Testis (tissue), 3 donors: Measurements from ENCODE around the gene ITGB8. TPM values are rescaled to one million over a fixed set of nuclear protein-coding genes. Genes with fewer than 3 reads are reported as not detected.

Experiments
- DNase-seq: peaks from one replicate; pipeline ENCODE4 v3.0.0-alpha.2; 2019
- H3K27ac ChIP-seq, 2 donors: fragments of 200-600 bp; sonication (generic); one replicate each; pipeline ENCODE4 v1.5.1; 2019
- H3K27me3 ChIP-seq: fragments of 200-600 bp; sonication (generic); one replicate; pipeline ENCODE4 v1.5.1; 2019
- H3K36me3 ChIP-seq: fragments of 200-600 bp; sonication (generic); one replicate; pipeline ENCODE4 v1.5.1; 2017; ENCODE audit warnings: low read depth; ENCODE audit errors: missing control alignments
- H3K4me1 ChIP-seq: fragments of 200-600 bp; sonication (generic); one replicate; pipeline ENCODE4 v1.5.1; 2019
- H3K4me3 ChIP-seq, 2 donors: fragments of 200-600 bp; sonication (generic); one replicate each; pipeline ENCODE4 v1.5.1; 2017 to 2019
- H3K9me3 ChIP-seq: fragments of 200-600 bp; sonication (generic); one replicate; pipeline ENCODE4 v1.5.1; 2017
- CTCF ChIP-seq, 3 experiments: fragments of 450-650 bp in 2 of 3; fragments of 200-600 bp in 1 of 3; sonication (generic) in 1 of 3; IDR thresholded peaks; one replicate each; pipeline ENCODE4 v1.5.1; 2016 to 2019; ENCODE audit warnings: antibody characterized with exemption in 3 of 3, mild to moderate bottlenecking in 2 of 3, moderate library complexity in 1 of 3
- POLR2A ChIP-seq: fragments of 450-650 bp; IDR thresholded peaks from one replicate; pipeline ENCODE4 v1.6.1; 2017; ENCODE audit warnings: antibody characterized with exemption, mild to moderate bottlenecking, moderate library complexity
- WGBS, 2 donors: methylation state at CpG; one replicate each; pipeline ENCODE4 v1.1.5; 2018; 5-methylcytosine and 5-hydroxymethylcytosine counted together
- intact Hi-C: fragments of 100-400 bp; cut with DNase I; formaldehyde crosslinking; loops from one replicate; pipeline ENCODE4 v1.15.1; 2023; ENCODE audit warnings: low total_unique reads
- polyA plus RNA-seq: library from polyadenylated mRNA; stranded (reverse); fragments of 350-450 nt; fragmentation: Illumina TruSeq; extraction: RNeasy Lipid Tissue Mini Kit (QIAGEN cat#74804); gene quantifications from one replicate; pipeline ENCODE4 v1.2.3, GENCODE V29; 2014; ENCODE audit warnings: low read depth, low replicate concordance; ENCODE audit not compliant: insufficient read depth
- small RNA-seq, 2 donors: library from RNA; depleted of rRNA; stranded (forward); fragments of <200 nt; gene quantifications; one replicate each; pipeline ENCODE3, GENCODE V24; 2016
- total RNA-seq, 2 donors: library from RNA; depleted of rRNA; stranded (reverse); fragments of >200 nt; gene quantifications; one replicate each; pipeline ENCODE4 v1.2.3, GENCODE V29; 2016

Gene ITGB8
- total and polyA plus RNA-seq, 3 donors from 2014 or later: 9.5 to 111 (median 104) TPM

DNA sequence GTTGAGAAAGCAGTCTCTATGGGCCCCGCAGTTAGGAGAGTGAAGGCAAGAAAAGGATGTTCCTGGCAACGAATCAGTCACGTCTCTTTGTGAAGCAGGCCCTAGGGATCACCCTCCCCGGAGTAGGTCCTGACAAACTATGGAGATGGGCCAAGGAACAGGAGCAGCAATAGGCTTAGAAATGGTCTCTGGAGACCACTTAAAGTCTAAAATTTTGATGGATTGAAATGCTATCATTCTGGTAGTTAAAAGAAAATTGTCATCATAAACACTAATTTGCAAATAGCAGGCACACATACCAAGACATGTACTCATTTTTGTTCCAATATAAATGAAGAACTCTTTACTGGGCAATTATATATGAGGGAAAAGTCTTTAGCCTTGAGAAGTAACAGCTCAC is 123.5 kb downstream of the ITGB8 start:
- Histone ChIP-seq H3K36me3 (no peaks in the 10 kb centered on the region), H3K4me3 (no peak overlapping the region), H3K27me3 (no peaks in the 10 kb centered on the region), H3K27ac (no peak overlapping the region), H3K4me1 (no peaks in the 10 kb centered on the region), H3K9me3 (no peaks in the 10 kb centered on the region)
- no peak for TF ChIP-seq CTCF (IDR thresholded peaks at IDR 0.05)
- 80% methylated on average over 4 of the region's 4 CpGs; no CpG with 5 or more reads in 1 of the 2 donors for WGBS, 2 donors
- intact Hi-C loops: no loop called here
- DNase-seq: no peak

DNA sequence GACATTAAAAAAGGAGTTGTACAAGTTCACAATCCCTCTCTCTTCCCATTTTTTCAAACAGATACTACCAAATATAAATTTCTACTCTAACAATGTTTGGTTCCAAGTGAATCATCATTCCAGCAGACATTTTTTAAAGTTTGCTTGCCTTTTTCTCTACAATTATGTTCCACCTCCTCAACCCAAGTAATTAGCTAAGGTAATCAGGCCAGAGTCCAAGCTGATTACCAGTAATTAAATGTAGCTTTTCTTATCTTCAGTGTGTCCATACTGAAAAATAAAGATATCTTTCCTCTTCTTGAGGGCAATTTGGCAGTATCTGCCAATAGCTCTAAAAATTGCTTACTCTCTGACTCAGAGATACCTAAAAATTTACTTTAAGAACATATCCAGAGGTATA is 126.0 kb downstream of the ITGB8 start:
- Histone ChIP-seq H3K4me1 (no peaks in the 10 kb centered on the region), H3K36me3 (no peaks in the 10 kb centered on the region), H3K4me3 (no peak overlapping the region), H3K27ac (no peak overlapping the region), H3K9me3 (no peaks in the 10 kb centered on the region), H3K27me3 (no peaks in the 10 kb centered on the region)
- no peak for TF ChIP-seq CTCF (IDR thresholded peaks at IDR 0.05)
- no peak for TF ChIP-seq POLR2A
- intact Hi-C loops: no loop called here
- no peak for DNase-seq

DNA sequence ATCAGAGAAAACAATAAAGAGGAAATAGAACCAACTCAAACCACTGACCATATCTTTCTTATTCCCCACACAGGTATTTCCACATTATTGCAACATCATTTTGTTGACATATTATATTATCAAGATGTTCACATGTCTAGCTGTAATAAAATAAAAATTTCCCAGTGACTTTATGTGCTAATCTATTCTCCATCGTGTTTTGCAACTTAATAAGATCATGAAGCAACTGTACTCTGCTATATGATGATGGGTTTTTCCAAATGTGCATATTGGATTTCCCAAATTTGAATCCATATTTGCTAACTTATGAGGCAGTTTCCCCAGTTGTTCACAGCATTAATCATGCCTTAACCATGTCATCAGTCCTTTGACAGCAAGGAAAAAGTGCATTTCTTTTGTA is 127.8 kb downstream of the ITGB8 start:
- no peak overlapping the region for H3K27ac ChIP-seq

DNA sequence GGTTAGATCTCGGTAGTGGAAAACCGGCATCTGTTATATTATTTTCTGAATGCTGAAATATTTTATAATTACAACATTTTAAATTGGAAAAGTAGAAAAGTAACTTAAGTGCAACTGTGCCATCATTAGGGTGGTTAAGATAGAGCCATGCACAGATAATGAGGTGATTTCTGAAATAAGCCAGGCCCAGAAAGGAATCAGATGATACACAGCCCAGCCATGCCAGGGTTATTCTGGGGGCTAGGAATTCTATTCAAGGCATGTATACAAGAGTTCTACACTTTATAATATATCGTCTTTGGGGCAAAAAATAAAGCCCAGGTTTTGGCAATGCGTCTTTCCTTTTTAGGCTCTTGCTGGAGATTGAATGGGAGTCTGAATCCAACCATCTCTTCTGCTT is 128.7 kb downstream of the ITGB8 start:
- Histone ChIP-seq H3K27me3 (no peaks in the 10 kb centered on the region), H3K27ac (no peak overlapping the region), H3K4me3 (no peak overlapping the region), H3K9me3 (no peaks in the 10 kb centered on the region), H3K4me1 (no peaks in the 10 kb centered on the region), H3K36me3 (no peaks in the 10 kb centered on the region)
- WGBS, 2 donors: 90 to 93% methylated on average over 4 of the region's 4 CpGs
- DNase-seq: no peak
- intact Hi-C loops: no loop called here
- TF ChIP-seq CTCF (IDR thresholded peaks at IDR 0.05) (no peak), POLR2A (no peak)

More for the DNA sequence above, 127.8 kb downstream of the ITGB8 start:
- Histone ChIP-seq H3K36me3 (no peaks in the 10 kb centered on the region), H3K27me3 (no peaks in the 10 kb centered on the region), H3K9me3 (no peaks in the 10 kb centered on the region), H3K4me3 (no peak overlapping the region), H3K4me1 (no peaks in the 10 kb centered on the region)
- 72 to 81% methylated on average over 1 of the region's 1 CpG for WGBS, 2 donors
- no peak for DNase-seq
- intact Hi-C loops: no loop called here
- no peak for TF ChIP-seq CTCF (IDR thresholded peaks at IDR 0.05)
- TF ChIP-seq POLR2A: no peak

DNA sequence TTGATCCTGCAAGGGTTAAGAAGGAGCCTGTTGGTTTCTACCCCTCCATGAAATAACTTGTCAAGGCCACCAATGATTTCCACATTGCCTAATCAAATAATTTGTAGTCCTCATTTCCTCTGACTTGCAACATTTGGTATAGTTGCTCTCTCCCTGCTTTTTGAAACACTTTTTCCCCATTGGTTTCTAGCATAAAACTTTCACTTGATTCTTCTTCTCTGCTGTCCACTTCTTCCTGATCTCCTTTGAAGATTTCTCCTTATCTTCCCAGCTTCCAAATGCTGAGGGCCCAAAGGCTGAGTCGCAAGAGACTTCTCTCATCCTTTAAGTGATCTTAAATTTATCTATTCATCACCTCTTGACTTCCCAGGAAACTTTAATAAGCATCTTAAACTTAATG is 134.2 kb downstream of the ITGB8 start:
- Histone ChIP-seq H3K4me3 (no peak overlapping the region), H3K9me3 (no peaks in the 10 kb centered on the region), H3K36me3 (no peaks in the 10 kb centered on the region), H3K27me3 (no peaks in the 10 kb centered on the region), H3K27ac (no peak overlapping the region), H3K4me1 (no peaks in the 10 kb centered on the region)
- intact Hi-C loops: no loop called here
- TF ChIP-seq POLR2A: no peak
- TF ChIP-seq CTCF (IDR thresholded peaks at IDR 0.05): no peak
- WGBS, 2 donors: 81 to 86% methylated on average over 1 of the region's 1 CpG
- DNase-seq: no peak

Small RNA genes within 50 kb of the gene (small RNA-seq; reads per million reads assigned to genes)
- 0 reads per million in 2 donors for gene RF00275

Other genes with a start within 250 kb of the ITGB8 start
- gene MACC1, start 113.5 kb upstream of the ITGB8 start, total RNA-seq: under 1 TPM; 0.74 to 0.79 TPM
- gene MACC1, start 113.5 kb upstream of the ITGB8 start, polyA plus RNA-seq: 0.17 TPM